Suppressor macrophage (primary cell): ENCODE results near the gene PTCD3.
A peak's percentile ranks its signal among the peaks of the same experiment; 100 is the strongest.

Experiments used
- DNase-seq, 4 experiments: peaks; one replicate each; pipeline ENCODE4 v3.0.0-alpha.2; 2020 to 2022

The PTCD3 gene

GRCh38 chr2:86143926-86144685 lies 38.1 kb downstream of the PTCD3 start:
- DNase-seq = peak in 1 of 4 experiments; percentile 4

GRCh38 chr2:86147793-86148192 lies 41.8 kb downstream of the PTCD3 start:
- no peak for DNase-seq

GRCh38 chr2:86150502-86150901 lies 44.5 kb downstream of the PTCD3 start:
- no peak for DNase-seq

- DNase-seq = no peak
Observed at GRCh38 chr2:86157009-86157556, 51.0 kb downstream of the PTCD3 start.

GRCh38 chr2:86158286-86158685 lies 52.3 kb downstream of the PTCD3 start:
- DNase-seq = no peak

GRCh38 chr2:86160156-86160952 lies 54.3 kb downstream of the PTCD3 start:
- no peak for DNase-seq

- DNase-seq = no peak
Observed at GRCh38 chr2:86170449-86170848, 64.4 kb downstream of the PTCD3 start.

- DNase-seq = no peak
Observed at GRCh38 chr2:86171295-86171694, 65.3 kb downstream of the PTCD3 start.

GRCh38 chr2:86172610-86173009 lies 66.6 kb downstream of the PTCD3 start:
- DNase-seq = no peak

- peak in 2 of 4 experiments; percentile 18 to 30 for DNase-seq
Observed at GRCh38 chr2:86174445-86174844, 68.4 kb downstream of the PTCD3 start.

GRCh38 chr2:86175828-86176227 lies 69.8 kb downstream of the PTCD3 start:
- DNase-seq = no peak

- DNase-seq = no peak
Observed at GRCh38 chr2:86176597-86176996, 70.6 kb downstream of the PTCD3 start.

- DNase-seq = no peak
Observed at GRCh38 chr2:86185517-86186212, 79.6 kb downstream of the PTCD3 start.

- DNase-seq = no peak
Observed at GRCh38 chr2:86186431-86186830, 80.4 kb downstream of the PTCD3 start.

GRCh38 chr2:86189782-86190416 lies 83.9 kb downstream of the PTCD3 start:
- DNase-seq = no peak
